GM21576 (cell line): ENCODE results near the gene RNH1.
"Not testable (repeated sequence)": the region's sequence is repeated elsewhere in the genome, so short reads cannot be mapped to it uniquely, and the experiment has no call there.

Source experiments
- ATAC-seq: cut with Tn5 transposase; IDR thresholded peaks from one replicate; pipeline ENCODE4 v1.9.1; 2021; ENCODE audit warnings: mild to moderate bottlenecking, moderate library complexity; ENCODE audit not compliant: unreplicated experiment

RNH1 gene

GRCh38 chr11:477052-477715 lies 29.9 kb downstream of the RNH1 start:
- no peak for ATAC-seq

GRCh38 chr11:476416-476815 lies 30.6 kb downstream of the RNH1 start:
- ATAC-seq = no peak

GRCh38 chr11:475941-476340 lies 31.1 kb downstream of the RNH1 start:
- no peak for ATAC-seq

GRCh38 chr11:474914-475506 lies 32.0 kb downstream of the RNH1 start:
- no peak for ATAC-seq

- ATAC-seq = no peak
These were observed 32.9 kb downstream of the RNH1 start for GRCh38 chr11:473962-474785.

GRCh38 chr11:473415-473814 lies 33.6 kb downstream of the RNH1 start:
- ATAC-seq = no peak

GRCh38 chr11:472816-473215 lies 34.2 kb downstream of the RNH1 start:
- ATAC-seq = no peak

GRCh38 chr11:472272-472671 lies 34.8 kb downstream of the RNH1 start:
- ATAC-seq = no peak

- ATAC-seq = no peak
These were observed 35.4 kb downstream of the RNH1 start for GRCh38 chr11:471468-472145.

GRCh38 chr11:469684-470560 lies 37.1 kb downstream of the RNH1 start:
- no peak for ATAC-seq

GRCh38 chr11:469026-469683 lies 37.9 kb downstream of the RNH1 start:
- not testable (repeated sequence) for ATAC-seq

GRCh38 chr11:468493-468892 lies 38.5 kb downstream of the RNH1 start:
- ATAC-seq = no peak

- ATAC-seq = no peak
These were observed 39.0 kb downstream of the RNH1 start for GRCh38 chr11:468036-468435.

- ATAC-seq = no peak
These were observed 41.0 kb downstream of the RNH1 start for GRCh38 chr11:465896-466530.

- ATAC-seq = no peak
These were observed 42.7 kb downstream of the RNH1 start for GRCh38 chr11:464316-464715.

GRCh38 chr11:462107-462890 lies 44.7 kb downstream of the RNH1 start:
- no peak for ATAC-seq

GRCh38 chr11:461626-462025 lies 45.4 kb downstream of the RNH1 start:
- no peak for ATAC-seq

- ATAC-seq = no peak
These were observed 46.5 kb downstream of the RNH1 start for GRCh38 chr11:460331-461199.
